Measurements from ENCODE around the gene GPAT3. TPM values are rescaled to one million over a fixed set of nuclear protein-coding genes. Genes with fewer than 3 reads are reported as not detected.
A peak's percentile ranks its signal among the peaks of the same experiment; 100 is the strongest.
"Not testable (repeated sequence)": the region's sequence is repeated elsewhere in the genome, so short reads cannot be mapped to it uniquely, and the experiment has no call there.

The GPAT3 gene
- total RNA-seq (2014; rRNA removed; shearing (Covaris generic)), result 8.3 and 13.7 TPM in 2 replicates

DNA sequence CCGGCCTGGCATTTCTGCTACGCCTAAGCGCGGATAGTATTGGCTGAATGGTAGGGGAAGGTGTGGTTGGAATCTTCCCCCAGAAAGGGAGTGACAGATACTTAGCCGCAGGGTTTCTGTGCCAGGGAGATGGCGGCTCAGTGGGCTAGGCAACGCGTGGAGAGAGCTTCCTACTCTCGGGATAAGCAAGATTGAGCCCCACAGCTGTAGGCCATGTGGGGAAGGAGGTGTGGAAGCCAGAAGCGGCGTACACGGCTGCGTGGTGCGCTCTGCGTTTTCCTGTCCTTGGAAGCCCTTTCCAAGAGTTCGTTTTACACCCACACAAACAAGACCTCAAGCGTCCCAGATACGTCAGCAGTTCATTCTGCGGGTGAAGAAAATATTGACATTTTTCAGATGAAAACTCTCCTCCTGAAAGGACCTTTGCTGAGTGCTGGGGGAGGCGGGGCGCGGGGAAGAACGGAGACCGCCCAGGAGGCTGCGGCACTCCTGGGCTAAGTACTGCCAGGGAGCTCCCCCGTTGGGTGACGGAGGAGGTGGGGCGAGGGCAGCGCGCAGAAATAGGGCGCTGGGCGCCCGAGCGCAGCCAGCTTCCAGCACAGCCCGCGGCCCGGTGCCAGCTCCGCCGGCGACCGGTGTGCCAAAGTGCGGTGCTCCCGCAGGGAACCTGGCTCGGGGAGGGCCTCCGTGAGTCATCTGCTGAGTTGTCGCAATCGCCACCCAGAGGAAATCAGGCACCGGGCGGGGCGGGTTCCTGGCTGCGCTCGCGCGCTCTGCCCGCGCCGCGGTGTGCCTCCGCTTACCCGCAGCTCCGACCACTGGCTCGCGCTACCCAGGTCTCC lies at the start of gene GPAT3:
Gene GPAT3 (plus strand): TSS at position 589 of the 842 bp plus-strand sequence. CDS start 515 bp downstream, outside the sequence.
- peak; percentile 90 for DNase-seq (ENCODE audit: low spot score)

GRCh38 chr4:83486457-83487129 lies 49.3 kb upstream of the GPAT3 start:
- no peak for DNase-seq (ENCODE audit: low spot score)

GRCh38 chr4:83489711-83490326 lies 46.1 kb upstream of the GPAT3 start:
- DNase-seq (ENCODE audit: low spot score), result no peak

DNA sequence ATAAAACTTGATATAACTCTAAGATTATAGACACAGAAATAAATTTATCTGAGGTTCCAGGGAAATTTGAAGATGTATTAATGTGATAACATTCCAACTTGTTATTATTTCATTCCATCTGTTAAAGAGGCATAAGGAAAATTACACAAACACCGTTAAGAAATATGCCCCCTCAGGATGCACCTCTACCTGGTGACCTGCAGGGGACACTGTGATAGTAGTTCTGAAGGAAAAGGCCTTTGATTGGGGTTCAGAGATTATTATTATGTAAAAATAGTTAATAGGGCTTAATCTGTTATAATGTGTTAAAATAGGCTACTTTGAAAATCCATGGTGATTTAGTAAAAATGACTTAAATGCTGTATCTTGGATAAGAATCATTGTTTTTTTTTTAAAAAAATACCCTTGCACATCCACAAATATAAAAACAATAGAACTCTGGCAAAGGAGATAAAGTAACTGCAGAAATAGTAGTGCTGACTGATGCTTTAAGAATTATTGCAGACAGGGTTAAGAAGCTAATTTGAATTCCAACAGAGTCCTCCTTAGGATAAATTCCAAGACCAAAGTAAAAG lies 44.9 kb upstream of the GPAT3 start:
- DNase-seq (ENCODE audit: low spot score), result peak; percentile 51

GRCh38 chr4:83496085-83496917 lies 39.6 kb upstream of the GPAT3 start:
- DNase-seq (ENCODE audit: low spot score), result not testable (repeated sequence)

GRCh38 chr4:83498187-83498586 lies 37.7 kb upstream of the GPAT3 start:
- DNase-seq (ENCODE audit: low spot score), result no peak

DNA sequence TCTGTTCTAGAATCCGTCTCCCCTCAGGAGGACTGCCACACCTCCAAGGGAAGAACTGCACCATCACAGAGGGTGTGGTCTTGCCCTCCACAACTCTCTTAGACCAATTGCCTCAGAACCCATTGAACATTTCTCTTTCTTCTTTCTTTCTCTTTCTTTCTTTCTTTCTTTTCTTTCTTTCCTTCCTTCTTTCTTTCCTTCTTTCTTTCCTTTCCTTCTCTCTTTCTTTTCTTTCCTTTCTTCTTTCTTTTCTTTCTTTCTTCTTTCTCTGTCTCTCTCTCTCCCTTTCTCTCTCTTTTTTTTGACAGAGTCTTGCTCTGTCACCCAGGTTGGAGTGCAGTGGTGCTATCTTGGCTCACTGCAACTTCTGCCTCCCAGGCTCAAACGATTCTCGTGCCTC lies 34.2 kb upstream of the GPAT3 start:
- not testable (repeated sequence) for DNase-seq (ENCODE audit: low spot score)

- no peak for DNase-seq (ENCODE audit: low spot score)
Measured at GRCh38 chr4:83503974-83504373, 31.9 kb upstream of the GPAT3 start.

DNA sequence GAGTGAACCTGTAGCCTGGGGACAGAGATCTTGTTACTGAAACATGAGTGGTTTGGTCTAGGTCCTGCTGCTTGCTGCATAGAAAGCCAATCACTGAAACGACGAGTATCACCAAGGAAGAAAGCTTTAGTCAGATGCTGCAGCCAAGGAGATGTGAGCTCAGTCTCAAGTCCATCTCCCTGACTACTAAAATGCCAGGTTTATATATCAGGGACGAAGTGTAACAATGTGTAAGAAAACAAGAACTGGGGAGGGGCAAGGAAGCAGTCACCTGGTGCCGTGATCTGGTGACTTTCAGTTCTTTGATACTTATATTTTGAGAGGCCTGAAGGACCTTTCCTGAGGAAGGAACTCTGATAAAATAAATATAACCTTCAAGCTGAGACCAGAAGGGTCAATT lies 31.4 kb upstream of the GPAT3 start:
- DNase-seq (ENCODE audit: low spot score), result no peak

DNA sequence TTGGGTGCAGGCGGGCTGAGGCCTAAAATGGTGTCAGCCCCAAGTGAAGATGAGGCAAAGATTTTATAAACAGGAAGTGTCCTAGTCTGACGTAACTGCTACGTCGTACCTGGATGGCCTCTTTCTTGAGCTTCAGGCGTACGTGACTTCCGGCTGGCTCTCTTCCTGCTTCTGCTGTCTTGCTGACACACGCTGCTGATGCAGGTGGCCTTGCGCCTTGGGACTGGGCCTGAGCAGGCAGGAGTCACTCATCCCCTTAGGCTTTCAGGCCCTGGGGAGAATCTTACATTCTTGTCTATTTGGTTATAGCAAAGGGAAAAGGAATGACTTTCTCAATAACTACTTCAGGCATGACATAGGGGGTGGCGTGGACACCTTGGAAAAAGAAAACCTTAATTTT lies 30.9 kb upstream of the GPAT3 start:
- DNase-seq (ENCODE audit: low spot score), result no peak

DNA sequence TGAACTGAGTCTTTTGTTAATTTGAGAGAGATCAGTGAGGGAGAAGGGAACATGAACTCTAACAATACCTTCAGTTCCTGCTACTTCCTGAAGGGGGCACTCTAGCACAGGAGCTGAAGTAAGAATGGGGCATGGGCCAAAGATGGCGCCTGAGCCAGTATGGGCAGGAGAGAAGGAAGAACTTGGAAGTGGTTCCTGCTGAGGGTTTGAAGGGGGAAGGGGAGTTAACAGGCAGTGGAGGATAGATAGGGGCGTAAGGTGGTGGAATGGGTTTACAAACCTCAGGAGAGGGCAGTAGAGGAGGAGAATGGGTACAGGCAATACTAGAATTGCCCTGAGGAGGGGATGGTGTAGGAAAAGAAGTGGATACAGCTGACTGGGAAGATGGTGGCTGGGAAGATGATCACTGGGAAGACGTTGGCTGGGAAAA lies 26.7 kb upstream of the GPAT3 start:
- peak; percentile 69 for DNase-seq (ENCODE audit: low spot score)

DNA sequence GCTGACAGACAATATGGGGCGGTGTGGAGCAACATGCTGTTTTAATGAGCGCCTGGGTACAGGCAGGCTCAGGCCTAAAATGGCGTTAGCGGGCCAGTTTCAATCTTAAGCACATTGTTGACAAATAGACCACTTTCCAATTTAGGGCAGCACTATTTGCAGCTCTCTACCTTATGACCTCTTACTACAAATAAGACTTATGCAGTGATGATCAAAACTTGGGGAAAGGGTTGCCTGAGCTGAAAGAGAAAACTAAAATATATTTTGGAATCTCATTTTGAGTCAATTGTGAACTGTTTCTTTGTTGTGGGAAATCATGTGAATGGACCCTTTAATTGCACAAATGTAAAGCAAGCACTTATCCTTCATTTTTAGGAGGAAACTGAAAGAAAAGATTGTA lies 25.5 kb upstream of the GPAT3 start:
- no peak for DNase-seq (ENCODE audit: low spot score)

DNA sequence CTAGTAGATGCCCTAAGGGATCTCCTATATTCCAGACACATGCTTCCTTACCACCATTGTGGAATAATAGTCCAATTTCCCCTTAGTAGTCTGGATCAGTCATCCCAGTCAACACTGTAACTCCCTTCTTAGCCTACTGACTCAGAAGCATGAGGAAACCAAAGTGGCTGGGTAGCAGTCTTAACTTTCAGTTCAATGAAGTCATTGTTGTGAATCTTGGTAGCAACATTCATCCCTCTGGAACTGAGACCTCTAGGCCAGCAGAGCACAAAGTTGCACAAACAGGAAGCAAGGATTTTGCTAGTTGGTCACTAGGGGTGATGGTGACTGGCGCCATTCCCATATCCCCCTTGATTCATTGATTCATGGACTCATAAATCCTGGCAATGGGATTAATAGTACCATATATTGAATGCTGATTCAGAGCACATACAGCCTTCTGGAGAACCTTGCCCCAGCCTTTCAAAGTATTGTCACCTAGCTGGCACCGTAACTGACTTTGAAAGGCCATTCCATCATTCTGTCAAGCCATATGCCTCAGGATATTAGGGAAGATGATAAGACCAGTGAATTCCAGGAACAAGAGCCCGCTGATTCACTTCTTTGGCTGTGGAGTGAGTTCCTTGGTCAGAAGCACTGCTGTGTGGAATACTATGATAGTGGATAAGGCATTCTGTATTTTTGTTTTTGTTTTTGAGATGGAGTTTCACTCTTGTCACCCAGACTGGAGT lies 19.7 kb upstream of the GPAT3 start:
- no peak for DNase-seq (ENCODE audit: low spot score)

DNA sequence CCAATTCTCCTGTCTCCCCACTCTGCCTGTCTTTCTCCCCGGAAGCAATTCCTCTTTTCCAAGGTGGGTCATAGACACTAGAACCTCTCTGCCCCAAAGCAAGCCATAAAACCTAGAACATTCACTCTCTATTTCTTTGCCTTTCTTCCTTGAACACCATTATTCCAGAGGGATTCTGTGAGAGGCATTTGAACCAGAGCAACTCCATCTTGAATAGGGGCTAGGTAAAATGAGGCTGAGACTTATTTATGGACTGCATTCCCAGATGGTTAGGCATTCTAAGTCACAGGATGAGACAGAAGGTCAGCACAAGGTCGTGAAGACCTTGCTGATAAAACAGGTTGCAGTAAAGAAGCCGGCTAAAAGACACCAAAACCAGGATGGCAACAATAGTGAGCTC lies 13.7 kb upstream of the GPAT3 start:
- DNase-seq (ENCODE audit: low spot score), result no peak

DNA sequence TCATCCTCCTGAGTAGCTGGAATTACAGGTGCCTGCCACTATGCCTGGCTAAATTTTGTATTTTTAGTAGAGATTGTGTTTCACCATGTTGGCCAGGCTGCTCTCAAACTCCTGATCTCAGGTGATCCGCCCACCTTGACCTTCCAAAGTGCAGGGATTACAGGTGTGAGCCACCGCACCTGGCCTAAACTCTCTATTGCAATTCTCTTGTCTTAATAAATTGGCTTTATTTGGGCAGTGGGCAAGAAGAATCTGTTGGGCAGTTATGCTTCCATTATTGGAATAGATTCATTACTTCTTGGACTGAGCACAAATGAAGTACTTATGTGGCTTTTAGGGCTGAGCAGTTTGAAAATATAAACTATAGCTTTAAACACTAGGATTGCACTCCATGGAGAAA lies 8.2 kb upstream of the GPAT3 start:
- no peak for DNase-seq (ENCODE audit: low spot score)

DNA sequence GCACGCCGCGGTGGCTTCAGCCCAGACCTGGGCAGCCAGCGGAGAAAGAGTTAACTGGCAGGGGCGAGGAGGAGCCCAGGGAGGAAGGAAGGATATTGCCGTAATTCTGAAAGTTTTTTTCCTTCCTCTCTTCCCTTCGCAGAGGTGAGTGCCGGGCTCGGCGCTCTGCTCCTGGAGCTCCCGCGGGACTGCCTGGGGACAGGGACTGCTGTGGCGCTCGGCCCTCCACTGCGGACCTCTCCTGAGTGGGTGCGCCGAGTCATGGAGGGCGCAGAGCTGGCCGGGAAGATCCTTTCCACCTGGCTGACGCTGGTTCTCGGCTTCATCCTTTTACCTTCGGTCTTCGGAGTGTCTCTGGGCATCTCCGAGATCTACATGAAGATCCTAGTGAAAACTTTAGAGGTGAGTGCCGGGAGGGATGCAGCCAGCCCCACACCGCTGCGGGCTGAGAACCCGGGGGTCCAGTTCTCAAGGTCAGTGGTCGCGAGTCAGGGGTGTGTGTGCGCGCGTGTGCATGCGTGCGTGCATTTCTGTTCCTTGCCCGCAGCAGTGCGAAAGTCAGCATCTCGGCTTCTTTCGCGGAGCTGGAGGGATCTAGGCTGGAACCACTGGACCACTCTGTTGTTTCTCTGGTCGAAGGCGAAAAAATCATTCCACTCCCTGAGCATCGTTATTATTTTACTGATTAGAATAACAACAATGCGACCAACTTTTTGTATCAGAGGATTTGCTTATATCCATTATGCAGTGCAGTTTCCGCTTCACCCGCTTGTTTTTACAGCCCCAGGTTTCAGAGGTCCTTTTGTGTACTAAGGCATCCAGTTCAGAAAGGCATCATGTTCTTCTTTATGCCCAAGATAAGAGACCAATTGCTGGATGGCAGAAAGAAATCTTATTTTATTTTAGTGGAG lies 709 bp downstream of the GPAT3 start:
- DNase-seq (ENCODE audit: low spot score), result no peak

- DNase-seq (ENCODE audit: low spot score), result no peak
Measured at GRCh38 chr4:83542225-83542624, 6.3 kb downstream of the GPAT3 start.

- no peak for DNase-seq (ENCODE audit: low spot score)
Measured at GRCh38 chr4:83546786-83547185, 10.9 kb downstream of the GPAT3 start.

GRCh38 chr4:83548151-83548905 lies 12.4 kb downstream of the GPAT3 start:
- peak; percentile 92 for DNase-seq (ENCODE audit: low spot score)

Measured in HT-29 (cell line).